ENCODE results near the gene TMEM107.

TMEM107 gene

DNA sequence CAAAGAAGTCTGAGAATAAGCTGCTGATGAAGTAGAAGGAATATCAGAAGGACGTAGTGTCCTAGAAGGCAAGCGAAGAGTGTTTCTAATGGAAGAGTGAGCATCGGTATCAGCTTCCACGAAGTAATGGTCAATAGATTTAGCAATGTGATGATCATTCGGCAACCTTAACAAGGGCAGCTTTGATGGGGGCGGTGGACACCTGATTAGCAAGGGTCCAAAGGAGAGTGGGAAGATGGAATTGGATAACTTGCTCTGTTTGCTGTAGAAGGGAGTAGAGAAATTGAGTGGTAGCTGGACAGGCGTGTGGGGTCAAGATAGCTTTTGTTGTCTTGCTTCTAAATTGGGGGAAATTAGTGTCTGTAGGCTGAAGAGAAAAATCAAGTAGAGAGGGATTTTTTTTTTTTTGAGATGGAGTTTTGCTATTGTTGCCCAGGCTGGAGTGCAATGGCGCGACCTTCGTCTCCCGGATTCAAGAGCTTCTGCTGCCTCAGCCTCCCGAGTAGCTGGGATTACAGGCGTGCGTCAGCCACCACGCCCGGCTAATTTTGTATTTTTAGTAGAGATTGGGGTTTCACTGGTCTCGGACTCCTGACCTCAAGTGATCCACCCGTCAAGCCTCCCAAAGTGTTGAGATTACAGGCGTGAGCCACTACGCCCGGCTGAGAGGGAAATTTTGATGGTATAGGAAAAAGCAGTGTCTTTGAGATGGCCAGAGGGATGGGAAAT, 38.4 kb downstream of the TMEM107 start:
- DNase-seq (ENCODE audit: low read depth), result no peak

DNA sequence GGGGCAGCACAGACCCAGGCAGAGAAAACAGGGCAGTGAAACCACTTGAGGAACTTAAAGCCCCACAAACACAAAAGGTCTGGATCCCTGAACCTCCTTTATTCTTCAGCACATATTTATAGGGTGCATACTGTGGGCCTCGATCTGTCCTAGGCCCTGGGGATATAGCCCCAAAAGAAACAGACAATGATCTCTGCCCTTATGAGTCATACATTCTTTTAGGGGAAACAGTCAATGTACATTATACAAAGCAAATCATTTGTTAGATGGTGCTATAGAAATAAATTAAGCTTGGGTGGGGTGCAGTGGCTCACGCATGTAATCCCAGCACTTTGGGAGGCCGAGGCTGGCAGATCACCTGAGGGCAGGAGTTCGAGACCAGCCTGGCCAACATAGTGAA, 42.2 kb downstream of the TMEM107 start:
- DNase-seq (ENCODE audit: low read depth), result no peak

DNA sequence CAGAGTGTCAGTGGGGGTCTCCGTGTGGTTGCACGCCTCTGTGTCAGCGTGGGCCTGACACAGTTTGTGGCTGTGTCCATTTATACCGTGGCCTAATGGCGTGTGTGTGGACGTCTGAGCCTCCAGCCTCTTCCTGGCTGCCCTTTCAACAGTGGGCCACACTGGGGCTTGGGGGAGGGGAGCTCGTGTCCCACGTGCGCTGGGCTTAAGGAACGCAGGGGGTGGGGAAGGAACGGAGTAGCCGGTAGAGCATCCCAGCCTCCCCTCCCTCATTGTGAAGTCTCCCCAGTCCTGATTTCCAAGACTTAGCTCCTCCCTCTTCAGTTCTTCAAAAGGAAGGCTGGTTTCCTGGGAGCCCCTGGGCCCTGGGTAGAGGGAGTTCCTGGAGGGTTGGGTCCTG, 42.8 kb downstream of the TMEM107 start:
- DNase-seq (ENCODE audit: low read depth), result no peak

DNA sequence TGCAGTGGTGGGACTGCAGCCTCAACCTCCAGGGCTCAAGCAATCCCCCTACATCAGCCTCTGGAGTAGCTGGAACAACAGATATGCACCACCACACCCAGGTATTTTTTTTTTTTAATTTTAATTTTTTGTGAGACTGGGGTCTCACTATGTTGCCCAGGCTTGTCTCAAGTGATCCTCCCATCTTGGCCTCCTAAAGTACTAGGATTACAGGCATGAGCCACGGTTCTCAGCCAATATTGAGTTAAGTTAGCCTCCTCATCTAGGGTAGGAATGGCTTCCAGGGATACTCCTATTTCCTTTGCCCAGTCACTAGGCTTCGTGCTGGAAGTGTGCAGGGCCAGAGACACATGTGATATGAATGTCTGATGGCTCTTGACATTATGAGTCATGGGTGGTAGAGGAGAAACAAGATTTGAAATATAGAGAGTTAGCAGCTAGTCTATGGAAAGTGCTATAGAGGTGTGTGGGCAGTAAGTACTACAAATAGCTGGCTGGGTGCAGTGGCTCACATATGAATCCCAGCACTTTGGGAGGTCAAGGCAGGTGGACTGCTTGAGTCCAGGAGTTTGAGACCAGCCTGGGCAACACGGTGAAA, 44.2 kb downstream of the TMEM107 start:
- no peak for DNase-seq (ENCODE audit: low read depth)

DNA sequence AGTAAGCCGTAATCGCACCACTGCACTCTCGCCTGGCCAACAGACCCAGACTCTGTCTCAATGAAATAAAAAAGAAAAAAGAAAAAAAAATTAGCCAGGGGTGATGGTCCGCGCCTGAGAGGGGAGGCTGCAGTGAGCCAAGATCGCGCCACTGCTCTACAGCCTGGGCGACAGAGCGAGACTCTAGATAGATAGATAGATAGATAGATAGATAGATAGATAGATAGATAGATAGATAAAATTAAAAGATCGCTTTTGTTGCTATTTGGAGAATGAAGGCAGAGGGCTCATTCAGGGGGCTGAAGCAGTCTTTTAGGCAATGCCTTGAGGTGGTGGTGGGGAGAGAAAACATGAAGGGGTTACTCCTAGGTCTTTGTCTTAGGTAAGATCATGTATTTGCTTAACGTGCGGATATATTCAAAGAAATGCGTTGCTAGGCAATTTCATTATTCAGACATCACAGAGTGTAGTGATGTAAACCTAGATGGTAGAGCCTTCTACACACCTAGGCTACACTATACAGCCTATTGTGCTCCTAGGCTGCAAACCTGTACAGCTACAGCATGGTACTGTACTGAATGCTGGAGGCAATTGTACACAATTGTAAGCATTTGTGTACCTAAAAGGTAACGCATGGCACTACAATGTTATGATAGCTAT, 47.9 kb downstream of the TMEM107 start:
- no peak for DNase-seq (ENCODE audit: low read depth)

DNA sequence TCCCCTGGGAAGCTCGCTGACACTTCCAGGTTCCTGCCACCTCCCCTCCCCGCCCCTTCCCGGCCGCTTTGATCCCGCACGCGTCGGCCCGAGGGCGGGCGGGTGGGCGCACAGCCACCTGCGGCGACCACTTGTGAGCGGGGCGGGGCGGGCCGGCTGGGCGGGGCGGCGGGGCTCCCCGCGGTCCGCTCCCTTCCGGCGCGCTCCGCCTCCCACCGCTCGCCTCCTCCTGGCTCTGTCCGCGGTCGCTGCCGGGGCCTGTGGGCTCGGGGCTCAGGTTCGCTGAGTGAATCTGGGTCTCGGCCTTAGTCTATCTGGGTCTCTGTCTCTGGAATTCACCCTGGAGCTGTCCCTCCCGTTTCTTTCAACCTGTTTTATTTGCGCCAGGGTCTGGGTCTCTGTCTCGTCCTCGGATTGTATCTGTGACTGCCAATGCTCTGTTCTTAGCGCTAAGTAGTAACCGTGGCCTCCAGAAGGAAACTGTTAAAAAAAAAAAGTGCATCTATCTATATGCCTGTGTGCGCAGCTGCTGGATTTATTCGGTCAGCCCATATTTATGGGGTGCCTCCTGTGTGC, 49.6 kb downstream of the TMEM107 start:
- DNase-seq (ENCODE audit: low read depth), result no peak

DNA sequence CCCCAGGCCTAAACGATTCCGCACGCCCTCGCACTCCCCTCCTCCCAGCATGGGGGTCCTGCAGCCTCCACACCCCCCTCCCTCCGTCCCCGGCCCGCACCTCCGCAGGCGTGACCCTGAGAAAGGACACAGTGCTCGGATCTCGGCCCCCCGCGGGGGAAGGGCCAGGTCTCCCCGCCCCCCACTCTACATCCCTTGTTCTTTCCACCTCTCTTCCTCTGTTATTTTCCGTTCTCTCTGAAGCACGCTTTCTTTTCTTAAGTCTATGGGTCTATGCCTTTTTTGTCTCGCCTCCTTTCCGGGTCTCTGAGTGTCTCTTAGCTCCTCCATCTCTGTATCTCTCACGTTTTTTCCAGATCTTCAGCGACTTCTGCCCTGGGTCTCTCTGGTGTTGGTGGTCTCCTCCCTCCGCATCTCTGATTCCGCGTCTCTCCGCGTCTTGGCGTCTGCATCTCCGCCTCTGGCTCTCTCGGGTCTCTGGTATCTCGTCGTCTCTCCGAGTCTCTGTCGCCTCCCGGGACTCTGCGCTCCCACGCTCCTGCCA, 50.2 kb downstream of the TMEM107 start:
- no peak for DNase-seq (ENCODE audit: low read depth)

DNA sequence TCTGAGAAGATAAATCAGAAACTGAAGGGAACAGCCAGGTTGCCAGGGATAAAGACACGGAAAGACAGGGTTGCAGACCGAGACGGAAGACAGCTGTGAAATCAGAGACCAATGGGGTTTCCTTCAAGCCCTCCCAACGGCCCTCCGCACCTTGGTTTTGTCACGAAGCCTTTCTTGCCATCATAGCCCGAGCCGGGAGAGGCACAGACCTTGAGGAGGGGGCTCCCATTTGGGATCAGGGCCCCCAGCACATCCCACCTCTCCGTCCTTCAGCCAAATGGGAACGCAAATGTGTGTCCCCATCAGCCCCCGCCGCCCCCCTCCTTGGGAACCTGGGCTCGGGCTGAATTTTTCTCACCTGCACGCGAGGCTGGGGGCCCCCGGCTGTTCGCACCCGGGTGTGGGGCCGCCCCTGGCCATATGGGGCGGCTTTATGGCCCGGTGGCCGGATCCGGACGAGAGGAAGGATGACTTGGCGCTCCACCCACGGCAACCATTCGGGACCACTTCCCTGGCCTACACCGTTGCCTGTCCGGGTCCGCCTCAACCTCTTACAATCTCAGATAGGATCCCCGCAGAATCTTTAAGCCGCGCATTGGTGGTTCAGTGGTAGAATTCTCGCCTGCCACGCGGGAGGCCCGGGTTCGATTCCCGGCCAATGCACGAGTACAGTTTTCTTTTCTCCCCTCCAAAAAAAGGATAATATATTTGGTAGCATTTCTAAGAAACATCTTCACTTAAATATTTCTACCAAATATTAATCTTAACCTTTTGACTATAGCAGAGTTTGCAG, 50.8 kb downstream of the TMEM107 start:
- no peak for DNase-seq (ENCODE audit: low read depth)

DNA sequence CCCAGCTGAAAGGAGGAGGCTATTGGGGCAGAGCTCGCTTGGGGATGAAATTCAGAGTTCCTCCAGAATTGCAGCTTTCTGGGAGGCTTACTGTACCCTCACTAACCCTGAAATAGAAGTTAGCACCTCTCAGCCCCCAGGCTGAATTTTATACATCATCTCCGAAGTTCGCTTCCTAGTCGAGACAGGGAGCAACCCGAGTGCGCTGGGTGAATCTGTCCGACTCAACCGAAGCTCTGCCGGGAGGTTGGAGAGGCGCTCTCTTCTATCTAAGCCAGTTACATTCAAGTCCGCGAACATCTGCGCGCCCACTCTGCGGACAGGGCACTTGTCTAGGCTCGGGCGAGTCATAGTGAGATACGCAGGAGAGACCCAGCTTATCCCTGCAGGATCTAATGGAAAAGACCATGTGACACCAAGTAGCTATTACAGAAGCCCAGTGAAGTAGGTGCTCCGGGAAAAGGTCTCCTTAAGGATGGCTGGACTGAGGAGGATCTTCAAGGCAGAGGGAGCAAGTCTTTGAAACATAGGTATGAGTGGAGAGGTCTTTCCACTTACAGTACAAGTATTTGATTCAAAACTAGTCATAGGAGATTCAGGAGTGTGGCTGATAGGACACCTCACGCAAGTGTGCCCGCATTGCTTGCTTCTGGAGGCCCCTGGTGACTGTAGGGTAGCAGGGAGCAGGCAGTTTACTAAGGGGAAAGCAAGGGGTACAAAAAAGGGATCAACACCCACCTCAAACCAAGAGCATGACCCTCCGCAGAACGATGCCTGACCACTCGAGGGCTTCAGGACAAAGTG, 51.6 kb downstream of the TMEM107 start:
- DNase-seq (ENCODE audit: low read depth), result no peak

DNA sequence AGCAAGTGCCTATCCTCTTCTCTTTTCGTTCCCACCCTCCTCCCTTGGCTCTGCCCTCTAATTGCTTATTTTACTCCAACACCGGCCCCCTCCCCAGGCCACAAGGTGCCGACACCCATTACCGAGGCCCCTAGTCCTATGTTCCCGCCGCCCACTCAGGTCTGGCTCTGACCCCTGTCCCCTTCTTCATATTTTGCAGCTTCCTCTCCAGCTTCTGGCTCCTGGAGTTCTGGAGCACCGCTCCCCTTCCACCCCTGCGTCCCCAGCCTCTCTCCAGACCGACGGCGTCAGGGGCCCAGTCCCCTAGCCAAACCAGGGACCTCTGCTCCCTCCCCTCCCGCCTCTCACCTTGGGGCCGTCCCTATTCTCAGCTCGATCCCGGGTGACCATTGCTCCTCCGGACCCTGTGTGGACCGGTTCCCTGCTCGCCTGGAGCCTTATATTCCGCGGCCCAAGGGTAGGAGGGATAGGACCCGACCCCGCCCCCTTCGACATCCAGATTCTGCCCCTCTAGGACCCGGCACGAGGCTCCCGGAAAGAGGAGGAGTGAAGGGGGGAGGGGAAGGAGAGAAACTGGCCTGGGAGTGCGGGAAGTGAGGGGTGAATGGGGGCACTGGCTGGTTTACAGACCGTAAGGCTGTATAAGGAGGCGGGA, 52.4 kb downstream of the TMEM107 start, which contains the start of gene HES7:
TSS of gene HES7 (minus strand) at position 412 of the 655 bp plus-strand sequence. CDS start at position 390, 22 bp downstream.
- no peak for DNase-seq (ENCODE audit: low read depth)

DNA sequence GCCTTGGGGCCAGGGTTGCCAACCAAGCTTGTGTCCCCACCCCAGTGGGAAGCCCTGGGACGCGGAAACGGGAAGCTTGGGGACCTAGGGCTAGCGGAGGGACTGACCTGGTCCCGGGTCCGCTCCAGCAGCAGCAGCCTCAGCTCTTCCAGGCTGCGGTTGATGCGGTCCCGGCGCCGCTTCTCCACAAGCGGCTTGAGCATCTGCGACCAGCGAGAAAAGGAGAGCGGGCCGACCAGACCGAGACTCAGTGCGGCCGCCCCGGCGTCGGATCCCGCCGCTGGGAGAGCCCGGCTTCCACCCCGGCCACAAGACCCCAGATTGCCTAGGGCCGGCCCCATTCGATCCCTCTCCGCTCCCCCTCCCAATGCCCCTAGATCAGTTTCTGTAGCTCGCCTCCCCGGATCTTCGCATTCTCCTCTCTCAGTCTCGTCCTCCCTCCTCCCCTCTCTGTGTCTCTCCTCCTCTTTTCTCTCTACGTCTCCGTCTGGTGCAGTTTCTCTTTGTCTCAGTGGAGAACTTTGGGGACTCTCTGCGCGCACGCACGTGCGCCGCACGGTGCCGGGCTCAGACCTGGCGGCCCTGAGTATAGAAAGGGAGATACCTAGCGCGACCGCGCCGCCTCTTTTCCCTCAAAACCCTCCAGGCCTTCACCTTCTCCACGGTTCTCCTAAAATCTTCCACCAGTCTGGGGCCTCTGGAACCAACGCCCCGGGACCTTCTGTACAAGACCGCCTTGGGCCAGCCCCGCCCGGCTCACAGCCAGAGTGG, 53.1 kb downstream of the TMEM107 start:
- no peak for DNase-seq (ENCODE audit: low read depth)
